A549 (cell line): ENCODE measurements around the gene SH3PXD2B. TPM values are rescaled to one million over a fixed set of nuclear protein-coding genes. Genes with fewer than 3 reads are reported as not detected.

ENCODE experiments used
- ATAC-seq, 2 experiments: fragments of 200-7000 bp in 1 of 2; fragments of >200 bp in 1 of 2; cut with Nextera tagmentation in 1 of 2; cut with Tn5 transposase in 1 of 2; 3 replicates each; pipeline versions ENCODE4 v1.8.0 to v1.9.1; 2018 to 2020; ENCODE audit warnings: mild to moderate bottlenecking in 1 of 2, moderate library complexity in 1 of 2
- CTCF ChIA-PET: fragments of 300-600 bp; sonication (Branson Sonifier 250); formaldehyde crosslinking; extraction: SDS; loops from one replicate; lab custom pipeline; 2021; ENCODE audit warnings: antibody characterized with exemption, inconsistent platforms; lab: Yijun Ruan, JAX
- POLR2A ChIA-PET: fragments of 350-600 bp; formaldehyde crosslinking; extraction: SDS; loops from one replicate; lab custom pipeline; 2021; ENCODE audit warnings: antibody characterized with exemption, inconsistent platforms; lab: Yijun Ruan, JAX
- DNase-seq, 2 experiments: peaks; one replicate each; pipeline versions ENCODE4 v3.0.0 to v3.0.0-alpha.2; 2011 to 2016; ENCODE audit warnings: low read depth in 1 of 2, low spot score in 1 of 2
- FAIRE-seq: peaks from 2 replicates; lab custom pipeline; 2011; peaks lifted over from hg19 to GRCh38; lab: Jason Lieb, UNC
- H3K27ac ChIP-seq, 2 experiments: fragments of >200 bp; sonication (Bioruptor Twin); formaldehyde crosslinking; 3 replicates each; pipeline ENCODE4 v1.5.1; 2016 to 2017
- H3K4me1 ChIP-seq: fragments of >200 bp; sonication (Bioruptor Twin); formaldehyde crosslinking; 3 replicates; pipeline ENCODE4 v1.6.1; 2016
- H3K4me2 ChIP-seq: fragments of >200 bp; sonication (Bioruptor Twin); formaldehyde crosslinking; 3 replicates; pipeline ENCODE4 v1.6.1; 2016
- H3K4me3 ChIP-seq: fragments of >200 bp; sonication (Bioruptor Twin); formaldehyde crosslinking; 3 replicates; pipeline ENCODE4 v1.5.1; 2016
- H3K9me3 ChIP-seq: fragments of >200 bp; sonication (Bioruptor Twin); formaldehyde crosslinking; 3 replicates; pipeline ENCODE4 v1.6.1; 2016
- BHLHE40 ChIP-seq: IDR thresholded peaks from 2 replicates; pipeline ENCODE4 v1.6.1; 2012; ENCODE audit warnings: low read depth, low read length, inconsistent platforms
- CBX2 ChIP-seq: fragments of 200-600 bp; sonication (generic); IDR thresholded peaks from 2 replicates; pipeline ENCODE4 v1.6.1; 2016; ENCODE audit warnings: low read depth, mild to moderate bottlenecking, borderline replicate concordance
- CBX8 ChIP-seq: fragments of 200-600 bp; sonication (generic); IDR thresholded peaks from 2 replicates; pipeline ENCODE4 v1.6.1; 2016
- CHD4 ChIP-seq: fragments of 200-600 bp; sonication (generic); IDR thresholded peaks from 2 replicates; pipeline ENCODE4 v1.6.1; 2016; ENCODE audit warnings: antibody characterized with exemption, mild to moderate bottlenecking, borderline replicate concordance
- EHMT2 ChIP-seq: fragments of 200-600 bp; sonication (generic); IDR thresholded peaks from 2 replicates; pipeline ENCODE4 v1.6.1; 2016; ENCODE audit warnings: antibody characterized with exemption, low read depth, mild to moderate bottlenecking, moderate library complexity
- HOXB13 ChIP-seq: fragments of 250-450 bp; sonication (Bioruptor Pico); IDR thresholded peaks from 2 replicates; pipeline ENCODE4 v1.5.0; 2020; ENCODE audit warnings: low read depth, mild to moderate bottlenecking, moderate library complexity
- JUNB ChIP-seq: fragments of >200 bp; sonication (Bioruptor Twin); formaldehyde crosslinking; IDR thresholded peaks from 2 replicates; pipeline ENCODE4 v1.6.1; 2016
- KDM5A ChIP-seq: fragments of 200-600 bp; sonication (generic); IDR thresholded peaks from 2 replicates; pipeline ENCODE4 v1.6.1; 2016; ENCODE audit warnings: antibody characterized with exemption, mild to moderate bottlenecking
- MAZ ChIP-seq: fragments of 150-350 bp; IDR thresholded peaks from 2 replicates; pipeline ENCODE4 v1.6.1; 2014; ENCODE audit warnings: antibody characterized with exemption, low read depth, low read length, borderline replicate concordance
- PHF8 ChIP-seq: fragments of 200-600 bp; sonication (generic); IDR thresholded peaks from 2 replicates; pipeline ENCODE4 v1.6.1; 2016; ENCODE audit warnings: low read depth, mild to moderate bottlenecking, antibody characterized with exemption, moderate library complexity, borderline replicate concordance
- RNF2 ChIP-seq: fragments of 200-600 bp; sonication (generic); IDR thresholded peaks from 2 replicates; pipeline ENCODE4 v1.6.1; 2016; ENCODE audit warnings: low read depth, mild to moderate bottlenecking, antibody characterized with exemption, moderate library complexity, borderline replicate concordance
- ZNF302 ChIP-seq: fragments of 250-450 bp; sonication (Bioruptor Pico); IDR thresholded peaks from 2 replicates; pipeline ENCODE4 v1.9.0; 2021; ENCODE audit warnings: inconsistent platforms, mild to moderate bottlenecking, moderate library complexity
- WGBS: methylation state at CpG from one replicate; pipeline ENCODE4 v1.1.6; 2017; ENCODE audit errors: missing lambda C conversion rate; 5-methylcytosine and 5-hydroxymethylcytosine counted together
- polyA plus RNA-seq, 4 experiments: library from polyadenylated mRNA; depleted of rRNA in 3 of 4; stranded (reverse); fragments of >200 nt; fragmentation: RNase III in 1 of 4; extraction: RNeasy Plus Mini Kit Qiagen cat#74134 plus additional on column Dnase treatment in 1 of 4; gene quantifications; 2 replicates in 3 of 4; 3 replicates in 1 of 4; pipeline ENCODE4 v1.2.3, GENCODE V29; 2011 to 2017
- TF ChIP-seq, protein P1 (sequence below): fragments of 250-450 bp; sonication (Bioruptor Pico); IDR thresholded peaks from 2 replicates; pipeline ENCODE4 v1.5.0; 2020; ENCODE audit warnings: low read depth, mild to moderate bottlenecking, moderate library complexity
- TF ChIP-seq, protein P2 (sequence below): fragments of >200 bp; sonication (Bioruptor Twin); formaldehyde crosslinking; IDR thresholded peaks from 3 replicates; pipeline ENCODE4 v1.5.1; 2016
- TF ChIP-seq, protein P3 (sequence below): fragments of >200 bp; sonication (Bioruptor Twin); formaldehyde crosslinking; IDR thresholded peaks from 2 replicates; pipeline ENCODE4 v1.6.1; 2016
- TF ChIP-seq, protein P4 (sequence below): fragments of 150-350 bp; IDR thresholded peaks from 2 replicates; pipeline ENCODE4 v1.6.1; 2014; ENCODE audit warnings: low read depth, mild to moderate bottlenecking, low read length
- TF ChIP-seq, protein P5 (sequence below): fragments of >200 bp; sonication (Bioruptor Twin); formaldehyde crosslinking; IDR thresholded peaks from 3 replicates; pipeline ENCODE4 v1.6.1; 2016

SH3PXD2B gene
- polyA plus RNA-seq, 2 of the 4 experiments (the other 2 are of a cell fraction) = 15.1 to 15.5 TPM

DNA sequence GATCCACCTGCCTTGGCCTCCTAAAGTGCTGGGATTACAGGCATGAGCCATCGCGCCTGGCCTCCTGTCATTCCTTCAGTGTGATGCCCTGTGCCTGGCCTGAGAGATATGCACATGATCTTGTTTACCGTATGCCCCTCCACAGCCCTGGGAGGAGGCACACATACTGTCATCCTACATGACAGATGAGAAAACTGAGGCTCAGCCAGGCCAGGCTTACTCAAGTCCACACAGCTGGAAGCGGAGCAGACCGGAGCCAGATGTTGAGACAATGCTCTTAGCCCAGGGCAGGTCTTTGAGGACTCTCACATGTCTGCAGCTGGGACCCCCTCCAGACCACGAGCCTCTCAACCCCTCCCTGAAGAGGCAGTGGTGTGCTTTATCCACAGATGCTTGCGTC lies 38.7 kb upstream of the SH3PXD2B start:
- ATAC-seq = no peak
- no peak for FAIRE-seq
- Histone ChIP-seq H3K4me3 (no peak overlapping the region), H3K9me3 (no peaks in the 10 kb centered on the region), H3K27ac (no peak overlapping the region), H3K4me2 (no peak overlapping the region), H3K4me1 (no peaks in the 10 kb centered on the region)
- TF ChIP-seq, protein P1, sequence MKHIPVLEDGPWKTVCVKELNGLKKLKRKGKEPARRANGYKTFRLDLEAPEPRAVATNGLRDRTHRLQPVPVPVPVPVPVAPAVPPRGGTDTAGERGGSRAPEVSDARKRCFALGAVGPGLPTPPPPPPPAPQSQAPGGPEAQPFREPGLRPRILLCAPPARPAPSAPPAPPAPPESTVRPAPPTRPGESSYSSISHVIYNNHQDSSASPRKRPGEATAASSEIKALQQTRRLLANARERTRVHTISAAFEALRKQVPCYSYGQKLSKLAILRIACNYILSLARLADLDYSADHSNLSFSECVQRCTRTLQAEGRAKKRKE = no peak
- TF ChIP-seq CBX2 (no peak), JUNB (no peak), CHD4 (no peak), PHF8 (no peak), HOXB13 (no peak), KDM5A (no peak), RNF2 (no peak), CBX8 (no peak), ZNF302 (no peak), MAZ (no peak), EHMT2 (no peak)
- TF ChIP-seq, protein P2, sequence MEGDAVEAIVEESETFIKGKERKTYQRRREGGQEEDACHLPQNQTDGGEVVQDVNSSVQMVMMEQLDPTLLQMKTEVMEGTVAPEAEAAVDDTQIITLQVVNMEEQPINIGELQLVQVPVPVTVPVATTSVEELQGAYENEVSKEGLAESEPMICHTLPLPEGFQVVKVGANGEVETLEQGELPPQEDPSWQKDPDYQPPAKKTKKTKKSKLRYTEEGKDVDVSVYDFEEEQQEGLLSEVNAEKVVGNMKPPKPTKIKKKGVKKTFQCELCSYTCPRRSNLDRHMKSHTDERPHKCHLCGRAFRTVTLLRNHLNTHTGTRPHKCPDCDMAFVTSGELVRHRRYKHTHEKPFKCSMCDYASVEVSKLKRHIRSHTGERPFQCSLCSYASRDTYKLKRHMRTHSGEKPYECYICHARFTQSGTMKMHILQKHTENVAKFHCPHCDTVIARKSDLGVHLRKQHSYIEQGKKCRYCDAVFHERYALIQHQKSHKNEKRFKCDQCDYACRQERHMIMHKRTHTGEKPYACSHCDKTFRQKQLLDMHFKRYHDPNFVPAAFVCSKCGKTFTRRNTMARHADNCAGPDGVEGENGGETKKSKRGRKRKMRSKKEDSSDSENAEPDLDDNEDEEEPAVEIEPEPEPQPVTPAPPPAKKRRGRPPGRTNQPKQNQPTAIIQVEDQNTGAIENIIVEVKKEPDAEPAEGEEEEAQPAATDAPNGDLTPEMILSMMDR = no peak
- TF ChIP-seq, protein P3, sequence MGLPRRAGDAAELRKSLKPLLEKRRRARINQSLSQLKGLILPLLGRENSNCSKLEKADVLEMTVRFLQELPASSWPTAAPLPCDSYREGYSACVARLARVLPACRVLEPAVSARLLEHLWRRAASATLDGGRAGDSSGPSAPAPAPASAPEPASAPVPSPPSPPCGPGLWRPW = no peak
- TF ChIP-seq, protein P4, sequence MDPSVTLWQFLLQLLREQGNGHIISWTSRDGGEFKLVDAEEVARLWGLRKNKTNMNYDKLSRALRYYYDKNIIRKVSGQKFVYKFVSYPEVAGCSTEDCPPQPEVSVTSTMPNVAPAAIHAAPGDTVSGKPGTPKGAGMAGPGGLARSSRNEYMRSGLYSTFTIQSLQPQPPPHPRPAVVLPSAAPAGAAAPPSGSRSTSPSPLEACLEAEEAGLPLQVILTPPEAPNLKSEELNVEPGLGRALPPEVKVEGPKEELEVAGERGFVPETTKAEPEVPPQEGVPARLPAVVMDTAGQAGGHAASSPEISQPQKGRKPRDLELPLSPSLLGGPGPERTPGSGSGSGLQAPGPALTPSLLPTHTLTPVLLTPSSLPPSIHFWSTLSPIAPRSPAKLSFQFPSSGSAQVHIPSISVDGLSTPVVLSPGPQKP = no peak
- TF ChIP-seq, protein P5, sequence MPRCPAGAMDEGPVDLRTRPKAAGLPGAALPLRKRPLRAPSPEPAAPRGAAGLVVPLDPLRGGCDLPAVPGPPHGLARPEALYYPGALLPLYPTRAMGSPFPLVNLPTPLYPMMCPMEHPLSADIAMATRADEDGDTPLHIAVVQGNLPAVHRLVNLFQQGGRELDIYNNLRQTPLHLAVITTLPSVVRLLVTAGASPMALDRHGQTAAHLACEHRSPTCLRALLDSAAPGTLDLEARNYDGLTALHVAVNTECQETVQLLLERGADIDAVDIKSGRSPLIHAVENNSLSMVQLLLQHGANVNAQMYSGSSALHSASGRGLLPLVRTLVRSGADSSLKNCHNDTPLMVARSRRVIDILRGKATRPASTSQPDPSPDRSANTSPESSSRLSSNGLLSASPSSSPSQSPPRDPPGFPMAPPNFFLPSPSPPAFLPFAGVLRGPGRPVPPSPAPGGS = no peak
- WGBS = 77% methylated on average over 7 of the region's 7 CpGs
- CTCF ChIA-PET = interaction anchor here (1.2 to 1.9 kb wide), 2 partner anchors 14 to 205 kb away, joined by 3 to 11 read pairs; no protein-coding TSS in a partner anchor
- POLR2A ChIA-PET = no interaction called here
- DNase-seq = no peak

DNA sequence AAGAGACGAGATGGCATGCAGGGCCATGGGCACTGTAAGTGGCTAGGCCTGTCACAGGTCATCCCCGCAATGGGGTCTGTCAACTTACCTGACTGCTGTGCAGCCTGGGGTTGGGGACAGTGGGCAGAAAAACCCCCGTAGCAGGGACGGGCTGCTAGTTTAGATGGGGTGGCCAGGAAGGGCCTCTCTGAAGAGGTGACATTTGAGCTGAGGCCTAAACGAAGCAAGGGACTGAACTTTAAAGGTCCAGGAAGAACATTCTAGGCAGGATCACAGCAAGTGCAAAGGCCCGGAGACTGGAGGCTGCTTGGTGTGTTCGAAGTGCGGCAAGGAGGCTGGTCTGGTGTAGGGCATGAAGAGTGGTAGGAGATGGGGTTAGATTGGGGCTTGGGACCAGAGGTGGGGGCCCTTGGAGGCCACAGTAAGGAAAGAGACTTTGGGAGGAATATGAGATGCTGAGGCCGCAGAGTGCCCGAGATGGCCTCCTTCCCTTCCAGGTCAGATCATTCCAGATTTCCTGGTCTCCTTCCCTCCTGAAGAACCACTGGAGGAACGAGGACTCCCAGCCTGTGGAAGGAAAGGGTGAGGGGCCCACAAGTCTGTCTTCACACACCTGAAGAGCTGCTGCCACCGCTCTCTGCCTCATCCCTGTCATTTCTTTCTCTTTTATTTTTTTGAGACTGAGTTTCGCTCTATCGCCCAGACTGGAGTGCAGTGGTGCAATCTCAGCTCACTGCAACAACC lies 37.9 kb upstream of the SH3PXD2B start:
- CTCF ChIA-PET = interaction anchor here (1.2 to 1.9 kb wide), 4 partner anchors 12 to 205 kb away, joined by 3 to 11 read pairs (median 6); no protein-coding TSS in a partner anchor

More for the DNA sequence above, 37.9 kb upstream of the SH3PXD2B start:
- no peak overlapping the region for H3K4me2 ChIP-seq
- no peaks in the 10 kb centered on the region for H3K9me3 ChIP-seq
- WGBS = 67% methylated on average over 14 of the region's 14 CpGs
- no peaks in the 10 kb centered on the region for H3K4me1 ChIP-seq
- TF ChIP-seq, protein P4 = no peak
- no peak for TF ChIP-seq BHLHE40
- TF ChIP-seq, protein P1 = no peak
- ATAC-seq (no peak), FAIRE-seq (no peak), DNase-seq (no peak)
- no peak overlapping the region for H3K27ac ChIP-seq
- POLR2A ChIA-PET = no interaction called here
- no peak overlapping the region for H3K4me3 ChIP-seq
